GM12875 (cell line): ENCODE measurements around the gene SPEF2.

ENCODE experiments used
- H3K4me3 ChIP-seq: one replicate; pipeline ENCODE4 v1.5.1; 2011; ENCODE audit warnings: low read depth, low read length, control low read depth
- TF ChIP-seq, protein P1 (sequence below): IDR thresholded peaks from 2 replicates; pipeline ENCODE4 v1.5.1; 2011; ENCODE audit warnings: low read depth, mild to moderate bottlenecking, control low read depth, inconsistent platforms, low read length, moderate library complexity, borderline replicate concordance; ENCODE audit not compliant: insufficient read depth

Gene SPEF2

GRCh38 chr5:35743644-35744043, 126.0 kb downstream of the SPEF2 start:
- TF ChIP-seq, protein P1, sequence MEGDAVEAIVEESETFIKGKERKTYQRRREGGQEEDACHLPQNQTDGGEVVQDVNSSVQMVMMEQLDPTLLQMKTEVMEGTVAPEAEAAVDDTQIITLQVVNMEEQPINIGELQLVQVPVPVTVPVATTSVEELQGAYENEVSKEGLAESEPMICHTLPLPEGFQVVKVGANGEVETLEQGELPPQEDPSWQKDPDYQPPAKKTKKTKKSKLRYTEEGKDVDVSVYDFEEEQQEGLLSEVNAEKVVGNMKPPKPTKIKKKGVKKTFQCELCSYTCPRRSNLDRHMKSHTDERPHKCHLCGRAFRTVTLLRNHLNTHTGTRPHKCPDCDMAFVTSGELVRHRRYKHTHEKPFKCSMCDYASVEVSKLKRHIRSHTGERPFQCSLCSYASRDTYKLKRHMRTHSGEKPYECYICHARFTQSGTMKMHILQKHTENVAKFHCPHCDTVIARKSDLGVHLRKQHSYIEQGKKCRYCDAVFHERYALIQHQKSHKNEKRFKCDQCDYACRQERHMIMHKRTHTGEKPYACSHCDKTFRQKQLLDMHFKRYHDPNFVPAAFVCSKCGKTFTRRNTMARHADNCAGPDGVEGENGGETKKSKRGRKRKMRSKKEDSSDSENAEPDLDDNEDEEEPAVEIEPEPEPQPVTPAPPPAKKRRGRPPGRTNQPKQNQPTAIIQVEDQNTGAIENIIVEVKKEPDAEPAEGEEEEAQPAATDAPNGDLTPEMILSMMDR: no peak
- H3K4me3 ChIP-seq: no peak overlapping the region

DNA sequence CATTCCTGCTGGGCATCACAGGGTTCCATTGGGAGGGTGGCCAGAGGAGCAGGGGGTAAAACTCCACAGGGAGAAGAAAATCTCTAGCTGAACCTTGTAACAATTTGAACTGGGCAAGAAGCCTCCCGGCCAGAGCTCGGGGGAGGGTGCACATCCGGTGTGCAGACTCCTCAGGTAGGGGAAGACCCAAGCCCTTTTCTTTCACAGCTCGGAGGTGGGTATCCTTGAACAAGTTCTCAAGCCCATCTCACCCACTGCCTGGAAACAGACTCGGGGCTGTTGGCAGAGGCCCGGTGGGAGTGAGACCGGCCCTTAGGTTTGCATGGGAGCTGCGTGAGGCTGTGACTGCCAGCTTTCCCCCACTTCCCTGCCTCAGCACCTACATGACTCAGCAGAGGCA, 127.5 kb downstream of the SPEF2 start:
- TF ChIP-seq, protein P1: no peak
- no peak overlapping the region for H3K4me3 ChIP-seq

DNA sequence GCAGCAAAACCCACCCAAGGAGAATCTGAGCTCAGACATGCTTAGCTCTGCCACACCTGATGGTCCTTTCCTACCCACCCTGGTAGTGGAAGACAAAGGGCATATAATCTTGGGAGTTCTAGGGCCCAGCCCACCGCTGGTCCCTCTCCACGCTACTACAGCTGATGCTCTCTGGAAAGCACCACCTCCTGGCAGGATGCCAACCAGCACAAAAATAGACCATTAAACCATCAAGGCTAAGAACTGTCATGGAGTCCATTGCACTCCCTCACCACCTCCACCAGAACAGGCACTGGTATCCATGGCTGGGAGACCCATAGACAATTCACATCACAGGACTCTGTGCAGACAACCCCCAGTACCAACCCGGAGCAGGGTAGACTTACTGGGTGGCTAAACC, 128.0 kb downstream of the SPEF2 start:
- H3K4me3 ChIP-seq: no peak overlapping the region
- TF ChIP-seq, protein P1: no peak

- TF ChIP-seq, protein P1: no peak
Measured at GRCh38 chr5:35752012-35752411, 134.3 kb downstream of the SPEF2 start.

GRCh38 chr5:35753500-35753899, 135.8 kb downstream of the SPEF2 start:
- TF ChIP-seq, protein P1: no peak
- no peak overlapping the region for H3K4me3 ChIP-seq

More at GRCh38 chr5:35752012-35752411, 134.3 kb downstream of the SPEF2 start:
- H3K4me3 ChIP-seq: no peak overlapping the region

- TF ChIP-seq, protein P1: no peak
Measured at GRCh38 chr5:35754481-35754880, 136.8 kb downstream of the SPEF2 start.

DNA sequence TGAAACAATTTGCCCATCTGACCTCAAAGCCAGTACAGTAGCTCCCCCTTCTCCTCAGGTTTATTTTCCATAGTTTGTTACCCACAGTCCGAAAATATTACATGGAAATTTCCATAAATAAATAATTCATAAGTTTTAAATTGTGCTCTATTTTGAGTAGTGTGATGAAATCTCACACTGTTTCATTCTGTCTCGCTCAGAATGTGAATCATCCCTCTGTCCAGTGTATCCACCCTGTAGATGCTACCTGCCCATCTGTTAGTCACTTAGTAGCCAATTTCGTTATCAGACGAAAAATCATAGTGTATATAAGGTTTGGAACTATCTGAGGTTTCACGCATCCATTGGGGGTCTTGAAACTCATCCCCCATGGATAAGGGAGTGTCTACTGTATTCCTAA, 138.3 kb downstream of the SPEF2 start:
- TF ChIP-seq, protein P1: no peak
- no peak overlapping the region for H3K4me3 ChIP-seq

More at GRCh38 chr5:35754481-35754880, 136.8 kb downstream of the SPEF2 start:
- H3K4me3 ChIP-seq: no peak overlapping the region
